ENCODE measurements around the gene AK9.
"Not testable (repeated sequence)": the region's sequence is repeated elsewhere in the genome, so short reads cannot be mapped to it uniquely, and the experiment has no call there.

AK9 gene

DNA sequence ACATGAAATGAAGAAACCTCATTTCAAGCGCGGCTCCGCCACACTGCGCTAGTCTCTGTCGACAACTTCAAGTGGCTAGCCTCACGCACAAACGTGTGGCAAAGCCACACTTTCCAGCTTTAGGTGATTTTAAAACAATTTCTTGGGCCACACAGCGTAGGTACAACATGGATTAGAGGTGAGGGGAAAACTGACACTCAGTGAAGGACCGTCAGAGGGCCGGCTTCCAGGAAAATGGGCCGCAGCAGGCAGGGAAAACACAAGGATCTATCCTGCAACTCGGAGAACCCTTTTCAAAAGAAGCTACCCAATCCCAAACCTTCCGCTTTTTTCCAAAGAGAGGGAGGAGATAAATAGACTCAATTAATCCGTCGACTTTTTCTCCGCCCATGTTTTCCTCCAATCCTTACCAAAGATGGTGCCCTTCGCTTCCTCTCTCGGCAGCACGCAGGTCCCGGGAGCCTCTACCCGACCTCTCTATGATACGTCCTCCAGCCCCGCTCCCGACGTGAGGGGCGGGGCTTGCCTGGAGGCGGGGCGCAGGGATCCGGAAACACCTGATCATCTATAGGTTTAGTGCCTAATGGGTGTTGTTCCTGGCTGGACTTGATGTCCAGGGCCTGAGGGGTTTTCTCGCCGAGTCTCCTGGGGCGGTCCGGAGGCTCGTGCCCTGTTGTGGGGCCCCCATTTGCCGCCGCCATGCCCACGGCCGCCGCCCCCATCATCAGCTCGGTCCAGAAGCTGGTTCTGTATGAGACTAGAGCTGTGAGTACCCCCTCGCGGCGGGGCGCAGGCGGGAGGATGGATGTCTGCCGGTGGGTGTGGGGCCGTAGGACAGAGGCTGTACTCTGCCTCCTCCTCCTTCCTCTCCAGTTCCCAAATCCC is at the start of gene AK9, which contains the start of gene FIG4:
TSS of gene AK9 (minus strand) at position 466 of the 885 bp plus-strand sequence. CDS start 15,457 bp downstream, outside the sequence.
TSS of gene FIG4 (plus strand) at position 560 of the 885 bp plus-strand sequence. CDS start at position 700, 140 bp downstream.
- DNase-seq (ENCODE audit: low read depth): peak; percentile 93
- TF ChIP-seq, protein P1, sequence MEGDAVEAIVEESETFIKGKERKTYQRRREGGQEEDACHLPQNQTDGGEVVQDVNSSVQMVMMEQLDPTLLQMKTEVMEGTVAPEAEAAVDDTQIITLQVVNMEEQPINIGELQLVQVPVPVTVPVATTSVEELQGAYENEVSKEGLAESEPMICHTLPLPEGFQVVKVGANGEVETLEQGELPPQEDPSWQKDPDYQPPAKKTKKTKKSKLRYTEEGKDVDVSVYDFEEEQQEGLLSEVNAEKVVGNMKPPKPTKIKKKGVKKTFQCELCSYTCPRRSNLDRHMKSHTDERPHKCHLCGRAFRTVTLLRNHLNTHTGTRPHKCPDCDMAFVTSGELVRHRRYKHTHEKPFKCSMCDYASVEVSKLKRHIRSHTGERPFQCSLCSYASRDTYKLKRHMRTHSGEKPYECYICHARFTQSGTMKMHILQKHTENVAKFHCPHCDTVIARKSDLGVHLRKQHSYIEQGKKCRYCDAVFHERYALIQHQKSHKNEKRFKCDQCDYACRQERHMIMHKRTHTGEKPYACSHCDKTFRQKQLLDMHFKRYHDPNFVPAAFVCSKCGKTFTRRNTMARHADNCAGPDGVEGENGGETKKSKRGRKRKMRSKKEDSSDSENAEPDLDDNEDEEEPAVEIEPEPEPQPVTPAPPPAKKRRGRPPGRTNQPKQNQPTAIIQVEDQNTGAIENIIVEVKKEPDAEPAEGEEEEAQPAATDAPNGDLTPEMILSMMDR (IDR thresholded peaks at IDR 0.05; ENCODE audit: low read length, missing control alignments): peak; percentile 22
- peak within 1 kb of the TSS; percentile 83 for H3K4me3 ChIP-seq (replicated peaks; ENCODE audit: low read depth, low read length)

DNA sequence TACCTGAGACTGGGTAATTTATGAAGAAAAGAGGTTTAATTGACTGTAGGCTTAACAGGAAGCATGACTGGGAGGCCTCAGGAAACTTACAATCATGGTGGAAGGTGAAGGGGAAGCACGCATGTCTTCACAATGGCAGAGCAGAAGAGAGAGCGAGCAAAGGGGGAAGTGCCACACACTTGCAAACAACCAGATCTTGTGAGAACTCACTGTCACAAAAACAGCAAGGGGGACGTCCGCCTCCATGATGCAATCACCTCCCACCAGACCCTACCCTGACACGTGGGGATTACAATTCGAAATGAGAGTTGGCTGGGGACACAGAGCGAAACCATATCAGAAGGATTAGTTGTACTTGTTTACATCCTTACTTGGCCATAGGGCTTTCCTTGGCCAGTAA is 49.8 kb upstream of the AK9 start:
- no peak for DNase-seq (ENCODE audit: low read depth)
- TF ChIP-seq, protein P1 (IDR thresholded peaks at IDR 0.05; ENCODE audit: low read length, missing control alignments): no peak
- no peak overlapping the region for H3K4me3 ChIP-seq (replicated peaks; ENCODE audit: low read depth, low read length)

DNA sequence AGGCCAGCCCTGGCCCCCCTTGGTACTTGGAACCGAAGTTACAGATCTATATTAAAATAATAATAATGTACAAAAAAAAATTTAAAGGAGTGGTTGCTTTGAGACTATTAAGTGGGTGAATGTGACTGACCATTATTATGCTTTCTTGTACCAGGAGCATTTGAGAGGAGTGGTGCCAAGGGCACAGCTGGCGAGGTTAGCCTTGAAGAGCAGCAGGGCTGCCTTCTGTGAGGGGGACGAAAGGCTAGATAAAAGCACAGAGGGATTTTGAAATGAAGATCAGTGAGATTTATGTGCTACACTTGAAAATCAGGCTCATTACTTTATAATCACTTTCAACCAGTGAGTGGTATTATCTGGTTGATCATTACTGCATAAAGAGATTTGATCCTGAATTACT is 48.7 kb upstream of the AK9 start:
- TF ChIP-seq, protein P1 (IDR thresholded peaks at IDR 0.05; ENCODE audit: low read length, missing control alignments): no peak
- no peak overlapping the region for H3K4me3 ChIP-seq (replicated peaks; ENCODE audit: low read depth, low read length)
- DNase-seq (ENCODE audit: low read depth): no peak

DNA sequence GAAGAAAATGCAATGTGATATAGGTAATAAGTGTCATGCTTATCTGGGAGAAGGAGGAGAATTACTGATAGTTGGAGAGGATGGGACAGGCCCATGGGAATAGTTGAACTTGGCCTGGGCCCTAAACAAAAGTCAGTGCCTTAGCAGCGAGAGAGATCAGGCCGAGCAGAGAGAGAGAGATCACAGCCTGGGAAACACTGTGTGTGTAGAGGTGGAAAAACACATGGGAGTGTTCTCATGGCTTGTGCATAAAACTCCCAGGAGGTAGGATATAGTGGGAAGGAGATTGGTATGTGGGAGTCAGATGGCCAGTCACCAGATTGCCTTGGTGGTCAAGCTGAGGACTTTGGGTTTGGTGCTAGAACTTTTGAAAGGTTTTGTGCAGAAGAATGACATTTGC is 47.7 kb upstream of the AK9 start:
- no peak overlapping the region for H3K4me3 ChIP-seq (replicated peaks; ENCODE audit: low read depth, low read length)
- TF ChIP-seq, protein P1 (IDR thresholded peaks at IDR 0.05; ENCODE audit: low read length, missing control alignments): no peak
- no peak for DNase-seq (ENCODE audit: low read depth)

- DNase-seq (ENCODE audit: low read depth): no peak
- TF ChIP-seq, protein P1 (IDR thresholded peaks at IDR 0.05; ENCODE audit: low read length, missing control alignments): no peak
- no peak overlapping the region for H3K4me3 ChIP-seq (replicated peaks; ENCODE audit: low read depth, low read length)
These were observed 47.3 kb upstream of the AK9 start for GRCh38 chr6:109738255-109738654.

- DNase-seq (ENCODE audit: low read depth): no peak
These were observed 45.4 kb upstream of the AK9 start for GRCh38 chr6:109736273-109737025.

DNA sequence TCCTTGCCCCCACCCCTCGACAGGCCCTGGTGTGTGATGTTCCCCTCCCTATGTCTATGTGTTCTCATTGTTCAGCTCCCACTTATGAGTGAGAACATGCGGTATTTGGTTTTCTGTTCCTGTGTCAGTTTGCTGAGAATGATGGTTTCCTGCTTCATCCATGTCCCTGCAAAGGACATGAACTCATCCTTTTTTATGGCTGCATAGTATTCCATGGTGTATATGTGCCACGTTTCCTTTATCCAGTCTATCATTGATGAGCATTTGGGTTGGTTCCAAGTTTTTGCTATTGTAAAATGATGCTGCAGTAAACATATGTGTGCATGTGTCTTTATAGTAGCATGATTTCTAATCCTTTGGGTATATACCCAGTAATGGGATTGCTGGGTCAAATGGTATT is 34.2 kb upstream of the AK9 start:
- DNase-seq (ENCODE audit: low read depth); H3K4me3 ChIP-seq (replicated peaks; ENCODE audit: low read depth, low read length): not testable (repeated sequence)

More at GRCh38 chr6:109736273-109737025, 45.4 kb upstream of the AK9 start:
- TF ChIP-seq, protein P1 (IDR thresholded peaks at IDR 0.05; ENCODE audit: low read length, missing control alignments): no peak
- H3K4me3 ChIP-seq (replicated peaks; ENCODE audit: low read depth, low read length): no peak overlapping the region
